HG03066 (cell line): ENCODE data around the gene SMIM9.
A peak's percentile ranks its signal among the peaks of the same experiment; 100 is the strongest.
"Not testable (repeated sequence)": the region's sequence is repeated elsewhere in the genome, so short reads cannot be mapped to it uniquely, and the experiment has no call there.

Experiments used
- ATAC-seq: cut with Tn5 transposase; IDR thresholded peaks from one replicate; pipeline ENCODE4 v1.9.1; 2021; ENCODE audit warnings: low read depth; ENCODE audit not compliant: unreplicated experiment

Gene SMIM9

DNA sequence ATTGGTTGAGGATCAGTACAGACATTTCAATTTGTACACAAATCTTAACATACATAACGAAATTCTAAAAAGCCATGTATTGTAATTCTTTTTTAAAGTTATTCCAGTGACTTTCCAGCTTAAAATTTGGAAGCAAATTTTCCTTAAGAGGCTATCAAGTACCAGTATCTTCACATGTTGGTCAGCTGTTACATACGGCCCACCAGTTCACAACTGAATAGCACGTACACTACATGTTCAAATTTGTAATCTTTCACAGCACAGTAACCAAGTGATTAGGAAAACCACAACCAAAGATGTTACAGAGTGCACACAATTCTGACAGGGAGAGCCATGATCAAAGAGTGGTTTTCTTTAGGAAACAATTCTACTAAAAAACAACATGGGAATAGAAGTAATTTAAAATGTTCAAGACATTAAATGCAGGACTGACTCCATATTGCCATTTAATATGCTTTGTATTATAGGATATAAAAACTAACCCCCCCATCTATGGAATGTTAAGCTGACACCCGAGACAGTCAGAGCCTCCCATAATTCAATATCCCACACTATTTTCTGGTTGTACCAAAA is 18.1 kb downstream of the SMIM9 start:
- not testable (repeated sequence) for ATAC-seq

DNA sequence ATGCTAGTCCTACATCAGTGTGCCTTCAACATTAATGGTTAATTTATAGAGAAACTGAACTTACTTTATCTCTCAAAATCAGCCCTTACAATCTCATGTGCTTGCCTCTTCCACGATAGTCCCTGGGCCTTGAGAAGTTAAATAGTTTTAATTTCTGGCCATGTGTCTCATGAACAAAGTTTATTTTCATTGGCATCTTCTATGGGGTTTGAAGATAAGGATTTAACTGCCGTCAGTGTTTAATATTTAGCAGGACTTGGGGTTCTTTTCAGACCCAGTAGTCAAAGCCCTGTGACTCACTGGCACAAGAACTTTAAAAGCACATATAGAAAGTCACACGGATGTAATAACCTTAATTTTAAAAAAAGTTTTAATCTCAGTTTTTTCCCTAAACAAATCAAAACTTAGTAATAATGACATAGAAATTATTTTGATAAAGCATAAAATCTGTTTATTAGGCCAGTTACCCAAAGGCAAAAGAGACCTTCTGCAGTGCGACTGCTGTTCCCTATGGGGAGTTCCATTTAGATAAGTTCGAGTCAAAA is 19.1 kb downstream of the SMIM9 start:
- no peak for ATAC-seq

DNA sequence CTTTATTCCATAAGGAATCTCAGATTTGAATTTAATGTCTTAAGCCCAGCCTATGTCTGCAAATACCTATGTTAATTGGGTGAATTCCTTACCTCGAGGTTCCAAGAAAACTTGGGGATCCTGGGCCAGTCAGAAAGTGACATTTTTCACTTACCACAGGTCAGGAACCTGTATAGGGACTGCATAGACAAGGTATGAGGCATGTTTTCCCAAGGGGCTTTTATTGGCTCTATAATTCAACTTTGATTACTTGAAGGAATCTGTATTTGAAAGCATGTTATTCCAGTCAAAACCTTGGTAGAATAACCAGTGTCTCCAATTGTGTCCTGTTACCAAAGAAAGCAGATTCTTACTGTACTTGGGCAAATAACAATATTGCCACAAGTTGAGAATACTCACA is 20.7 kb downstream of the SMIM9 start:
- no peak for ATAC-seq

DNA sequence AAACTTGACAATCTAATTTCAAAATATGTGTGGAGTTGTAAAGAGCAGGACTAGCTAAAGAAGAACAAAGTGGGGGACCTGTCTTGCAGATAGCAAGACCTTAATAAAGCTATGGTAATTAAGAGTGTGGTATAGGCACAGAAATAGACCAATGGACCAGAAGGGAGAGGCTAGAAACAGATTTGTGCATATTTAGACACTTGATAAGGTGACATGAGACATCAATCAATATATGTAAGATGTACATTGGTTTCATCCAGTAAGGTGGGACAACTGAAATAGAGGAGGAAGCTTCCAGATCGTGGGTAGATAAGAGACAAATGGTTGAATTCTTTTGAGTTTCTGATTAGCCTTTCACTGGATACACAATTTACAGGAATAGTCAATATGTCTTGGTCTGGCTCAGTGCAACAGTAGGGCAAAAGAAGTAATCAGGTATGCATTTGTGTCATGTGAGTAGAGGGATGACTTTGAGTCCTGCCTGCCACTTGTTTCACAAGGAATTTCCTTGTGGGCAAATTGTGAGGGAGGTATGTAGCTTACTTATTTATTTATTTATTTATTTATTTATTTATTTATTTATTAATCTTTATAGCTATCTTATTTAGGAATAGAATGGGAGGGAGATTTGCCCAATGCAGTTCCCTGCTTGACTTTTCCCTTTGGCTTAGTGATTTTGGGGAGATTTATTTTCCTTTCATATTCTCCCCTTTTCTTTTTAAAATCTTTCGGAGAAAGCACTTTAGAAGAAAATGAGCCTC is 21.9 kb downstream of the SMIM9 start:
- no peak for ATAC-seq

DNA sequence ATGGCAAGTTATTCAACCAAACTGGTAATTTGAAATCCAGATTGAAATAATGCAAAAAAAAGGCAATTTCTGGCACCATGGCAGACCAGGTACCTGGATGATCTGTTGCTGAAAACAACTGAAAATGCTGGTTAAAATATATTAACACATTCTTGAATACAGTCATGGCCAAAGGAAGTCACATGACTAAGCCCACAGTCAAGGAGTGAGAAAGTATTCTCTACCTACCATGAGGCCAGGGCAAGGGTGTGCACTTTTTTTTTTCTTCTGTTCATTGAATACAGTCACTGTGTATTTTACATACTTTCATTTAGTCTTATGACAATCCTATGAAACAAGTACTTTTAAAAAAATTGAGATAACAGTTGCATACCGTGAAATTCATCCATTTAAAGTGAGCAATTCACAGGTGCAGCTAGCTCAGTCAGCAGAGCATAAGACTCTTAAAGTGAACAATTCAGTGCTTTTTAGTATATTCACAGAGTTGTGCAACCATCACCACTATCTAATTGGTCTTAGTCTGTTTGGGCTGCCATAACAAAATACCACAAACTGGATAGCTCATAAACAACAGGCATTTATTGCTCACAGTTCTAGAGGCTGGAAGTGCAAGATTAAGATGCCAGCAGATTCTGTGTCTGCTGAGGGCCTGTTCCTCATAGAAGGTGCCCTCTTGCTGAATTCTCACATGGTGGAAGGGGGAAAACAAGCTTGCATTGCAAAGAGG is 24.4 kb downstream of the SMIM9 start:
- ATAC-seq: no peak

DNA sequence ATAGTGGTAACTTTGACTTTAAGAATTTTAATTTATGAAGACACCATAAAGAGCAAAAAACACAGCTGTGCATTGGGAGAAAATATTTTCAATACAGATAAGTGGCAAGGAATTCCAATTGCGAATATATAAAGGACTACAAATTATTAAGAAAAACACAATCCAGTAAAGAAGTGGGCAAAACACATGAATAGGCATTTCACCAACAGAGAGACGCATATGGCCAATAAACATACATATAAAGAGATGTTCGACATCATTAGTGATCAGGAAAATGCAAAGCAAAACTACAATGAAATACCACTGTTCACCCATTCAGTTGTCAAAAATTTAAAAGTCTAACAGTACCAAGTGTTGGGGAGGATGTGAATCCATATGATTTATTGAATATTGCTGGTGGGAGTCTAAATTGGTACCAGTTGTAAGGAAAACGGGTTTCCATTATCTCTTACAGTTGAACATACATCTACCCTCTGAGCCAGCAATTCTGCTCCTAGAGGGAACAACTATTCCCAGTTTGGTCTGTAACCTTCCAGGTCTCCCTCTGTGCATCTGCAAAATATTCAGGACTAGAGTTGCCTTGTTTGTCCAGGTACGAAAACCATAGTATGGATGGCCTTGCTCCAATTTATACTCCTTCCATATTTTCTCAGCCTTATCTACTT is 27.5 kb downstream of the SMIM9 start:
- no peak for ATAC-seq

DNA sequence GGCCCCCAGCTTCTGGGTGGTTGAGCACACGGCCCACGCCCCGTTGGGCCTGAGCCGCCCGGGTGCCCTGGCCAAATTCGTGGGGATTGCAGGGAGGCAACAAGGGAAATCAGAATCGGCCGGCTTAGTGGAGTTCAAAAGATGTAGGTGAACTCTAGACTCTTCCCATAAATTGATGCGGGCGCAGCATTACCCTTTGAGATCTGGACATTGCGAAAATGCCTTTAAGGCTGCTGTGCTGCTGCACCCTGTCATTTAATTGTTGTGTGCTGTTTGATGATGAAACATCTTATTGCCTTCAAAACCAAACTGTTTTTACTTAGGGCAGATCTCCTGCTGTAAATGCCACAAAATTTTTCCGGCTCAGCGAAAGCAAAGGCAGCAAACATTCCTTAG is 28.8 kb downstream of the SMIM9 start:
- no peak for ATAC-seq

DNA sequence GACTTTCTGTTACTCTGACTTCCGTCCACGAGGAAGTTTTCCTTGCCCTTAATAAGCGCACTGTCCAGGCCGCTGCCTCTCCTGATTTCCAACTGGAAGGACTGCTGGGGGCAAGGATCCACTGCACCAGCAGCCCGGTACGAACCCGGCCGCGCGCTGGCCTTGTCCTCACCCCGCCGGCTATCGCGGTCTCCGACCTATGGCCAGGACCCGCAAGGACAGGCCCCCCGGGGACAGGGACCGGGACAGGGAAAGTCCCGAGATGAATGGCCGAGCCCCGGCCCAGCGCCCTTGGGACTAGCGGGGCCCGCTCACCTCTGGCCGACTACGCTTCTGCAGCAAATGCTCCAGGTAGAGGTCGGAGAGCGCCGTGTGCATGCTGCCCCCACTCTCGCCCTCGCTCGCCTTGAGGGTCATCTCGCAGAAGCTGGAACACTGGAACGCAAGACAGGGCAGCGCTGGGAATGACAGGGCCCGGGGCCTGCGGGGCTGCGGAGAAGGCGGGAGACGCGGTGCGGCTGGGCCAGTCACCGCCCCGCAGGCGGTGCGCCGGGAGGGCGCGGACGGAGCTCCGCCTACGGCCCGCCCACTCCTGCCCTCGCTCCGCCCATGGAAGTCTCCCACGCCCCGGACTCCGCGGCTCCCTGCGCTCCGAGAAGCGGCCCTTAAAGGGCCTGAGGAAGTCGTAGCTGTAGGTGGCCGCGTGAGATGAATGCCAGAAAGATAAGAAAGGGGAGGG is 29.3 kb downstream of the SMIM9 start, which contains the start of gene MPP1:
Gene MPP1, minus strand, starts transcription at position 529 of the 739 bp plus-strand sequence. Its CDS starts 112 bp downstream, at position 417.
- ATAC-seq: peak; percentile 84

DNA sequence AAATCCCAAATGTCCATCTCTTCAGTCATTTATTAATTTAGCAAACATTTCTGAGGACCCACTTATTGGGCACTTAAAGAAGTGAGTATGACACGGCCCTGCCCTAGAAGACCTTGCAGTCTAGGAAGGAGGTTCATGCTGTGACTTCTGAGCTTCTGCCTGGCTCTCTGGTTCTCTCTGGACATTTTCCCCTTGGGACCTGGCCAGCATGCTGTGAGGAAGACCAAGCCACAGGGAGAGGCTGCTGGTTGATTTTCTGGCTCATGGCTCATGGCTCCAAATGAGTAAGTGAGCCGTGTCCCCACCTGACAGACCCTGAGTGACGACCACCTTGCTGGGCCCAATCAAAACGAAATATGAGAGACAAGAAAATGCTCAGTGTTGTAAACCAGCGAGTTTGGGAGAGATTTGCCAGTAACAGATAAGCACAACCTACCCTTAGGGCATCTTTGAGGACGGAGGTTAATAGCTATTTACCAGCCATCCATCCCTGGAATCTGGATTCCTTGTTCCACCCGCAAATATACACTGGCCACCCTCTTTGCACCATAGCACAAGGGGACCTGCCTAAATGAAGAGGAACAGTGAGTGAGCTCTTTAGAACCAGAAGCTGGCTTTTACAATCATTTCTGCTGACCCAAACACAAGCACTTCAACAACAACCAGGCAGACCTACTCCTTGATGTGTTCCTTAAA is 30.1 kb downstream of the SMIM9 start:
- ATAC-seq: no peak

DNA sequence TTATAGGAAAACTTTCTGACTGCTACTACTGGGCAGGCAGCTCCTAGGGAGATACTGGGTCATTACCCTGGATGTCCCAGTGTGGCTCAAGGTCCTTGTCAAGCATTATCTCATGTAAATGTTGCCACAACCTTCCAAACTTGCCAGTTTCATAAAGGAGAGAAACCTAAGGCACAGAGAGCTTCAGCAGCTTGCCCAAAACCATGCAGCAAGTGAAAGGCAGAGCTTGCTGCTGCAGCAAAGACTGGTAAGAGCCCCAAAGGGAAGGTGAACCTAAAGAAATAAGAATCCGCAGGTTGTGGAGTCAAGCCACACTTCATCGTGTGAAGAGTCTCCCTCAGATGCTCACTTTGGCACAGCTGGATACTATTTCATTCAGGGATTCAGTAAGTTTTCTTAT is 31.5 kb downstream of the SMIM9 start:
- no peak for ATAC-seq

DNA sequence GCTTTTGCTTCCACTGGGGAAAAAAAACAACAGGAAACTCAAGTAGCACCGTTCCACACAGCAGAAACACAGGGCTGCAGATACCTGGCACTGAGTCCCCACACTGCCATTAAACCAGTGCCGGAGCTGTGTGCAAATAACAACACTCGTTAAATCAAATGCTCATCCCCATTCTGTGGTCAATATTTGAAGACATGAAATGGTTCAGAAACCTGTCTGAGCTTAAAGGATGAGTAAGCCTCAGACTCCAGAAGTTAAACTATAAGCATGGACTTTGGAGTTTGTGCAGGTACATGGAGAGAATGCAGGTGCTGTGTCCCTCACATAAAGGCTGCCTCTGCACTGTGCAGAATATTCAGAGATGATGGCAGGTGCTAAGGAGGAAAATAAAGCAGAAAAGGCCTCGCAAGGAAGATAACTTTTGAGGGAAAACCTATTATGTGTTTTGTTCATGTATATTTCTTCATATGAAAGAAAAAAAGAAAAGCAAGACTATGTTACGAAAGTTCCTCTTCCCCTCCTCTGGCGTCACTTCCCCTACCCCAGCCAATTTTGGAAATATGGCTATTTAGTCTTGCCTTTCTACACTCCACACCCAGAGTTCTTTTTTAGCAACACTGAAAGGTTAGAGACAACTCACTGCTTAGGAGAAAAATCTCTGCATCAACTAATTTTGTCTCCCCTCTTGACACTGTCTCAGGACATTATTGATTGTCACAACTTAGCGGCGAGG is 33.8 kb downstream of the SMIM9 start:
- ATAC-seq: no peak

DNA sequence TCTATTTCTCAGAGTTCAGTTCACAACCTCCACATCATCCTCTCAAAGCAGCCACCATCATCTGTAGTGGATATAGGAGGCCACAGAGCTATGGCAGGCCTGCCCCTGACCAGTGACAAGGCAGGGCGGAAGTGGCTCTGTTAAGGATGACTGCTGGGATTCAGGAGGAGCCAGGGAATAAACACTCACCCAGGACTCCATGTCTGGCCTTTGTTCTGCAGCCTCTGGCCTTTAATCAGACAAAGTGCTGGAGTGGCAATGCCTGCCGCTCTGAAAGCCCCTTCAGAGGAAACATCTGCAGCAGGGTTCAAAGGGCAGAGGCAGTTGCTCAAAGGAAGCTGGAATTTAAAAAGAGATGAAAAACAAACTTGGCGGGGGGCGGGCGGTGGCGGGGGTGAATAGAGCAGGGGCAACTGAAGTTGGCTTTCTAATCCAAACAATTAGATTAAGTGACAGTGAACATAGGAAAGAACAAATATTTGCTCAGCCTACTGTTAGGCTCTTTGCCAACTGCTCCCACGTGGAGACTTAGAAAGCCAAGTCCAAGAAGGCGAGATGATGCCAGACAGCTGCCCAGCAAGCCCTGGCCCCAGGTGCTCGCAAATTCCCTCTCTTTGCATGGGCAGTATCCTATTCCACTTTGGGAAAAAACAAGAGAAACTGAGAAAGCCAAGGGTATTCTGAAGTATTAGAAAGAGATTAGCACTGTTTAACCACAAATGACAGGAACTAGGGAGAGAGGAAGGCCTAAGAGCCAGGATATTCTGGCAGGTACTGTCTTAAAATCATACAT is 34.7 kb downstream of the SMIM9 start:
- ATAC-seq: no peak

DNA sequence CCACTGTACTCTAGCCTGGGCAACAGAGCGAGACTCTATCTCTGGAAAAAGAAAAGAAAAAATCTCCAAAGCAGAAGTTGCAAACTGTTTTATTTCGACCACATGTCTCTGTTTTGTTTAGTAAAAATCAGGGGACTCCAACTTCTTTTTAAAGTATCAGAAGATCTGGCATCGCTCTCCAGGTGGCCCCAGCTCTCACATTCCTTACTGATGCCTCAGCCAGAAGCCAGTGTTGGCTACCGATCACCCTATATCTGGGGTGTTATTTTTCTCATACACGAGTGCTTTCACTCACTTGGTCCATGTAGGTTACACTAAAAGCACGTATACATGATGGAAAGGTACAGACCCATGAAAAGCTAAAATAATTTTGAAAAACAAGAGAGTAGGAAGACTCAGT is 37.5 kb downstream of the SMIM9 start:
- ATAC-seq: no peak

DNA sequence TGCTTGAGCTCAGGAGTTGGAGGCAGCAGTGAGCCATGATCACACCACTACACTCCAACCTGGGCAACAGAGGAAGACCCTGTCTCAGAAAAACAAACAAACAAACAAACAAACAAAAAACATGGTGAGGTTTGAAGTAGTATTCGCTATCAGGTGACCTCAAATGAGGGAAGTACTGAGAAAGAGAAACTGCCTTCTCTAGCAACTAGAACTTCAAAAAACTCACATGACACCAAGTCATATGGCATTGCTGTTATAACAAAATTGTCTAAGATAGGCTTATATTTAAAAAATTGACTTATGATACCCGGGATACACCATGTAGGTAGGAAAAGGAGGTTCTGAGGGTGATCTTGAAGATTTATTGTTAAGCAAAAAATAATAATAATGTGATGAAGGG is 39.4 kb downstream of the SMIM9 start:
- ATAC-seq: no peak

DNA sequence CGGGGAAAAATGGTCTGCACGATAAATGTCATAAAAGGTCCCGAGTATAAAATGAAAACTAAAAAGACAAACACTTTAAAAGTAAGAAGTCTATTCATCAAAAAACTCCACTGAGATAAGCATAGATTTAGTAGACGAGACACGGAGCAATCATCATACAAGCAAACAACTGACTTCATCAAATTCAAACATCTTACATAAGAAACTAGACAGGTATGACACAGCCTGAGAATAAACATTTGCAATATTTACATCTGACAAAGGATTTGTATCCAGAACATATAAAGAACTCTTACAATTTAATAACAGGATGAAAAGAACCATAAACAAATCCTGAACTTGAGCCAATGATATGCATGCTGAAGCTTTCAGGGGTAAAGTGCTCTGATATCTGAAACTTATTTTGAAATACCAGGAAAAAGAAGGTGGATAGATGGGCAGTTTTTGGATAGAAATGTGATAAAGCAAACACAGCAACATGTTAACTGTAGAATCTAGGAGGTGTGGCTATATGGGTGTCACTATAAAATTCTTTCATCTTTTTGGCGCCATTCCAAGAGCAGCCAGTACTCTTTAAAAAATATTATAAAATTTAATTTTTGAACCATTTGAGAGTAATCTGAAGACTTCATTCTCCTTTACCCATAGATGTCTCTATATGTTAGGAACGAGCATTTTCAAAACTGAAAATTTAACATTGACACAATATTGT is 41.2 kb downstream of the SMIM9 start:
- no peak for ATAC-seq

DNA sequence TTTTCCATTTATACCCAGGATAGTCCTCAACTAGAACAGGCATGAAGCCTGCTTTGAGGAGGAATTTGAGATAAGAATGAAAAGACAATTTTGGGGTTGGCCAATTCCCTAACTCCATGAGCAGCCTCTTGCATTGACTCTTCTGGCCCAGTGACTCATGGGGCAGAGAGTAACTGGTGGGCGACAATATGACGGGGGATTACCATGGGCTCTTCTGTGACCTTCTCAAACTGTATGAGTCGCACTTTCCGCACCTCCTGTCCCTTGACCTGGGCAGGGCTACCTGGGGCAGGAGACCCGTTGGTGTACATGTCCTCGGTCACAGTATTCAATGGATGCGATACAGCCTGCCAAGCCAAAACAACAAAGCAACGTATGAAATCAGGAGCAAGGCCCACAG is 42.5 kb downstream of the SMIM9 start:
- no peak for ATAC-seq

DNA sequence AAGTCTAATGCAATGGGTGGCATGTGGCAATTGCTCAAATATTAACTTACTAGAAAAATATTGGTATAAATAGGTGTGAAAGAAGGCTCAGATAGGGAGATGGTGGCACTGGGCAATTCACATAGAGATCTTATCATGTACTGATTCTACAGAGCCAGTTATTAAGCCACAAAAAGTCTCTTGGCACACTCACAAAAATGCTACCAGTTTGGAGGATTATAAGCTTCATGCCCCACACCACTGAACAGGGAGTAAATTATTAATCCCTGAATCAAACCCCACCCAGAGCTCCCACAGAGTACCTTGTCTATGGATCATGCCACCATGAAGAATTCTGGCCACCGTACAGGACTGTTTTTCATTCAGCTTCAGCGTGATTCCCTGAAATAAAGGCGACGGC is 43.0 kb downstream of the SMIM9 start:
- no peak for ATAC-seq

DNA sequence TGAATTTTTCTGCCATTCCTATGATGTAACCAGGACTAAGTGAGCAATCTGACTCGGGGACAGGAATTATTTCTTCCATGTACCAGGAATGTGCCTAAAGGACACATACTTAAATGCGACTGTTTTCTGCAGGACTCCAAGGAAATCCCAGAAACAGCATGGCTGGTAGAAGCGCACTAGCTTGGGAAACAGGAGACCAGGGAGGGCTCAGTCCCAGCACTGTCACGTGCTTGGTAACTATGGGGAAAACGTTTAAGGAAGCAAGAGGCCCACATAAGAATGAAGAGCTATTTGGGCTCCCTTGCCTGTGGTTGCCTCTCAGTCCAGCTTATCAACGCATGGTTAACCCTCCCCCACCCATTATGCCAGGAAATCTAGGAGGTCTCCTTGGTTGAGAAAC is 48.7 kb downstream of the SMIM9 start:
- ATAC-seq: no peak
